Esophagus (tissue), 2 donors: Measurements from ENCODE around the gene PRADC1. TPM values are rescaled to one million over a fixed set of nuclear protein-coding genes. Genes with fewer than 3 reads are reported as not detected.

Source experiments
- H3K27ac ChIP-seq, 2 donors: one replicate each; pipeline ENCODE4 v1.5.1; 2013; ENCODE audit warnings: low read depth in 2 of 2, mild to moderate bottlenecking in 2 of 2, inconsistent platforms in 1 of 2, low read length in 1 of 2, moderate library complexity in 1 of 2
- H3K27me3 ChIP-seq, 2 donors: one replicate each; pipeline ENCODE4 v1.6.1; 2013; ENCODE audit warnings: low read length in 2 of 2, control low read depth in 1 of 2, mild to moderate bottlenecking in 1 of 2; ENCODE audit not compliant: insufficient read depth in 2 of 2, control insufficient read depth in 1 of 2
- H3K36me3 ChIP-seq, 2 donors: one replicate each; pipeline ENCODE4 v1.6.1; 2013; ENCODE audit warnings: low read length in 1 of 2; ENCODE audit not compliant: control insufficient read depth in 2 of 2, insufficient read depth in 2 of 2
- H3K4me1 ChIP-seq, 2 donors: one replicate each; pipeline ENCODE4 v1.6.1; 2013; ENCODE audit warnings: low read length in 1 of 2; ENCODE audit not compliant: control insufficient read depth in 2 of 2, insufficient read depth in 2 of 2
- H3K4me3 ChIP-seq, 2 donors: one replicate each; pipeline ENCODE4 v1.5.1; 2013; ENCODE audit warnings: low read length in 2 of 2, mild to moderate bottlenecking in 2 of 2, low read depth in 1 of 2, moderate library complexity in 1 of 2
- H3K9me3 ChIP-seq, 2 donors: one replicate each; pipeline ENCODE4 v1.6.1; 2013; ENCODE audit warnings: mild to moderate bottlenecking in 2 of 2, low read depth in 1 of 2, low read length in 1 of 2, moderate library complexity in 1 of 2; ENCODE audit not compliant: control insufficient read depth in 2 of 2, insufficient read depth in 1 of 2
- WGBS, 2 donors: extraction: QIAGEN DNeasy Blood & Tissue Kit; methylation state at CpG; one replicate each; pipeline ENCODE4 v1.1.7; 2013; 5-methylcytosine and 5-hydroxymethylcytosine counted together
- polyA plus RNA-seq, 2 donors: library from polyadenylated mRNA; stranded (reverse); fragments of 200-250 nt; gene quantifications; one replicate each; pipeline ENCODE4 v1.2.3, GENCODE V29; 2013
- donor health status: healthy with polysubstance abuse.
- donor health status: Bipolar disorder and iron deficiency.

PRADC1 gene
- polyA plus RNA-seq, 2 donors = 21.4 to 22.5 TPM

GRCh38 chr2:73187549-73187948, 45.5 kb downstream of the PRADC1 start:
- Histone ChIP-seq H3K27ac (no peak overlapping the region), H3K9me3 (peaks cover 0 to 3% of the 10 kb centered on the region in 2 donors), H3K4me1 (no peaks in the 10 kb centered on the region), H3K36me3 (no peaks in the 10 kb centered on the region), H3K4me3 (no peak overlapping the region), H3K27me3 (no peaks in the 10 kb centered on the region)
- WGBS, 2 donors = 39 to 41% methylated on average over 2 of the region's 2 CpGs

GRCh38 chr2:73185965-73186364, 47.1 kb downstream of the PRADC1 start:
- H3K4me1 ChIP-seq = no peaks in the 10 kb centered on the region
- no peaks in the 10 kb centered on the region for H3K36me3 ChIP-seq
- 84 to 93% methylated on average over 2 of the region's 2 CpGs for WGBS, 2 donors
- H3K27ac ChIP-seq = no peak overlapping the region
- peaks cover 0 to 3% of the 10 kb centered on the region in 2 donors for H3K9me3 ChIP-seq
- no peaks in the 10 kb centered on the region for H3K27me3 ChIP-seq
- no peak overlapping the region for H3K4me3 ChIP-seq

Other genes starting within 250 kb of the PRADC1 start
- 1 to 10 TPM; 4.2 to 6.6 TPM for gene SFXN5, start 161.5 kb downstream of the PRADC1 start, polyA plus RNA-seq
- gene RAB11FIP5, start 120.3 kb downstream of the PRADC1 start, polyA plus RNA-seq = 1 to 10 TPM; 8.1 to 8.7 TPM
- not detected for gene NOTO, start 30.7 kb downstream of the PRADC1 start, polyA plus RNA-seq
- 10 to 100 TPM; 12.6 to 13.6 TPM for gene SMYD5, start 19.0 kb downstream of the PRADC1 start, polyA plus RNA-seq
- gene CCT7, start 1.1 kb upstream of the PRADC1 start, polyA plus RNA-seq = 100 to 1,000 TPM; 101 to 164 TPM
- under 1 TPM; 0.72 to 0.92 TPM for gene FBXO41, start 51.2 kb upstream of the PRADC1 start, polyA plus RNA-seq
- gene EGR4, start 60.3 kb upstream of the PRADC1 start, polyA plus RNA-seq = not detected
- gene ALMS1, start 152.6 kb upstream of the PRADC1 start, polyA plus RNA-seq = 1 to 10 TPM; 3.3 to 3.8 TPM